Measurements from ENCODE around the gene RNF111. TPM values are rescaled to one million over a fixed set of nuclear protein-coding genes. Genes with fewer than 3 reads are reported as not detected.

Gene RNF111
- total and polyA plus RNA-seq, 9 of the 15 experiments (the other 6 are each of a cell fraction or from before 2014, with no cell fraction given), result 7.9 to 26.0 (median 14.4) TPM

- CTCF ChIA-PET (ENCODE audit: low intra/inter-chr PET ratio), result no interaction called here
- Histone ChIP-seq H3K27me3 (ENCODE audit: control insufficient read depth in 2 of 2, insufficient read depth in 2 of 2, low read length in 2 of 2) (no peaks in the 10 kb centered on the region), H2AFZ (ENCODE audit: low read depth, low read length) (no peak overlapping the region), H3K9ac (ENCODE audit: insufficient read depth in 1 of 2, low read depth in 2 of 2, low read length in 2 of 2) (no peak overlapping the region), H3K4me1 (replicated peaks in 1 of 2; ENCODE audit: control insufficient read depth in 2 of 2, insufficient read depth in 2 of 2, low read length in 2 of 2) (no peaks in the 10 kb centered on the region), H3K36me3 (ENCODE audit: control insufficient read depth, insufficient read depth, low read length) (no peaks in the 10 kb centered on the region), H3K4me2 (ENCODE audit: insufficient read depth, low read length) (no peak overlapping the region), H3K9me1 (ENCODE audit: control insufficient read depth, insufficient read depth, low read length) (no peaks in the 10 kb centered on the region), H4K20me1 (replicated peaks; ENCODE audit: control insufficient read depth, insufficient read depth, low read length) (no peaks in the 10 kb centered on the region), H3K4me3 (no peak overlapping the region), H3K79me2 (ENCODE audit: control insufficient read depth, insufficient read depth, low read length) (no peaks in the 10 kb centered on the region), H3K9me3 (replicated peaks; ENCODE audit: control insufficient read depth, insufficient read depth, low read depth, low read length) (no peaks in the 10 kb centered on the region), H3K27ac (ENCODE audit: extremely low read depth, low read depth, low read length) (no peak overlapping the region)
- in situ Hi-C loops (cut with MboI), result no loop called here
- TF ChIP-seq ZNF436 (CRISPR knock-in tag; IDR thresholded peaks at IDR 0.05), result no peak
- no peak for TF ChIP-seq SREBF2 (CRISPR knock-in tag; IDR thresholded peaks at IDR 0.05)
- no peak for TF ChIP-seq FIP1L1 (IDR thresholded peaks at IDR 0.05; ENCODE audit: low read depth, low read length, poor library complexity, severe bottlenecking)
- TF ChIP-seq GATA2 (CRISPR knock-in tag; IDR thresholded peaks at IDR 0.05), result no peak
- TF ChIP-seq HDAC2 (IDR thresholded peaks at IDR 0.05), result no peak
- no peak for TF ChIP-seq SIN3B (IDR thresholded peaks at IDR 0.05; ENCODE audit: low read depth)
- no peak for TF ChIP-seq ZNF655 (CRISPR knock-in tag; IDR thresholded peaks at IDR 0.05)
- TF ChIP-seq KHSRP (IDR thresholded peaks at IDR 0.05), result no peak
- TF ChIP-seq CEBPG (CRISPR knock-in tag; IDR thresholded peaks at IDR 0.05), result no peak
- no peak for TF ChIP-seq CEBPG (tag; conservative IDR thresholded peaks at IDR 0.05 in 1 of 2, IDR thresholded peaks at IDR 0.05 in 1 of 2)
- TF ChIP-seq ZBTB7A (IDR thresholded peaks at IDR 0.05; ENCODE audit: borderline replicate concordance, control insufficient read depth, low read depth, low read length), result no peak
- DNase-seq (ENCODE audit: extremely low read depth in 1 of 4, low spot score in 3 of 4) (no peak), ATAC-seq (no peak), FAIRE-seq (no peak)
- no TSS peak for BruUV-seq (replicated peaks)
- WGBS (ENCODE audit: insufficient coverage, low coverage, missing lambda C conversion rate), result 42% methylated on average over 4 of the region's 4 CpGs
- intact Hi-C loops (cut with micrococcal nuclease), result no loop called here
- POLR2A ChIA-PET, result interaction anchor here (0.6 kb wide), 1 partner anchor 19 kb away, joined by 3 read pairs; no protein-coding TSS in a partner anchor
Measured at GRCh38 chr15:58958811-58959210, 28.7 kb upstream of the RNF111 start.

All from K562 (cell line).